Ishikawa (cell line): ENCODE results near the gene SV2B.

Source experiments
- CEBPB ChIP-seq: IDR thresholded peaks from 2 replicates; pipeline ENCODE4 v1.6.1; 2012
- CREB1 ChIP-seq: IDR thresholded peaks from 2 replicates; pipeline ENCODE4 v1.6.1; 2012; ENCODE audit warnings: low read depth
- EGR1 ChIP-seq: IDR thresholded peaks from 2 replicates; pipeline ENCODE4 v1.6.1; 2012
- EP300 ChIP-seq: IDR thresholded peaks from 2 replicates; pipeline ENCODE4 v1.6.1; 2012; ENCODE audit warnings: borderline replicate concordance
- FOXM1 ChIP-seq: IDR thresholded peaks from 2 replicates; pipeline ENCODE4 v1.6.1; 2012; ENCODE audit warnings: low read depth, borderline replicate concordance
- NFIC ChIP-seq: IDR thresholded peaks from 2 replicates; pipeline ENCODE4 v1.6.1; 2012
- RAD21 ChIP-seq: IDR thresholded peaks from 2 replicates; pipeline ENCODE4 v1.6.1; 2012; ENCODE audit warnings: low read depth
- TAF1 ChIP-seq: IDR thresholded peaks from 2 replicates; pipeline ENCODE4 v1.6.1; 2012; ENCODE audit warnings: low read depth, mild to moderate bottlenecking
- TCF12 ChIP-seq: IDR thresholded peaks from 2 replicates; pipeline ENCODE4 v1.6.1; 2012; ENCODE audit warnings: low read depth
- TEAD4 ChIP-seq: IDR thresholded peaks from 2 replicates; pipeline ENCODE4 v1.6.1; 2012
- YY1 ChIP-seq: IDR thresholded peaks from 2 replicates; pipeline ENCODE4 v1.6.1; 2012; ENCODE audit warnings: low read depth
- ZBTB7A ChIP-seq: IDR thresholded peaks from 2 replicates; pipeline ENCODE4 v1.6.1; 2012; ENCODE audit warnings: low read depth
- TF ChIP-seq, protein P1 (sequence below): IDR thresholded peaks from 2 replicates; pipeline ENCODE4 v1.6.1; 2012
- TF ChIP-seq, protein P2 (sequence below): IDR thresholded peaks from 2 replicates; pipeline ENCODE4 v1.6.1; 2012; ENCODE audit warnings: low read depth, mild to moderate bottlenecking
- TF ChIP-seq, protein P3 (sequence below): IDR thresholded peaks from 2 replicates; pipeline ENCODE4 v1.6.1; 2012

The SV2B gene

DNA sequence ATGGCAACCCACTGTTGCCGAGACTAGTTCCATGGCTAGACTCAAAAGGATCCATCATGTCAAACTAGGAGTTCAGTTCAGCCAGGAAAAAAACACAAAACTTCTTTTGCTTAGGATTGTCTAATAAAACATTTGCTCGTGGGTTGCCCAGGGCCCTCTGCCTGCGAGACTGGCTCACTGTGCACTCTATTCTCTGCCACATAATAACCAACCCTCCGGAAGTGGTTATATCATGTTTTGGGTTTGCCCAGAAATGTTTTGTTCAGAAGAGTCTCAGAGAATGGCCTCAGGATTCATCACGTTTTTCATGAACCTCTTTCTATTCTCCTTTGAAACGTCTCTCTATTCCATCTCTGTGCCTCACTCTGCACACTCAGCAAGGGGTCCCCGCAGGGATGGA, 216.1 kb downstream of the SV2B start:
- TF ChIP-seq TEAD4 (no peak), NFIC (no peak), EP300 (no peak), FOXM1 (no peak), EGR1 (no peak), YY1 (no peak), ZBTB7A (no peak), TAF1 (no peak)

DNA sequence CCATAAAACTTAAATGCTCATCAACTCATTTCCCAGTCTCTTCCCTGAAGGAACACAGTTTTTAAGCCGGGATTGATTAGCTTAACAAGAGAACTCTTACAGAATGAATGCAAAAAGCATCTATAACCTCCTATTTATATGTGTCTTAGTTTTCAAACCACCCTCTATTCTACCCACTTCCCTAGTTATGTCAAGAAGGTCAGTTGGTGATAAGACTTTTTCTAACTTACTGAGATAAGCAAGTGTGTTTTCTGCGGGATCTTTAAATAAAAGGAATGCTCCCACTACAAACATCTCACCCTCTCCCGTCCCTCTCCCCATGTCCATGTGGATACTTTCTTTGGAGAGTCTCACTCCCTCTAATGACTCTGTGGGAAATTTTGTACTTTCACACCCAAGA, 218.5 kb downstream of the SV2B start:
- TF ChIP-seq, protein P1, sequence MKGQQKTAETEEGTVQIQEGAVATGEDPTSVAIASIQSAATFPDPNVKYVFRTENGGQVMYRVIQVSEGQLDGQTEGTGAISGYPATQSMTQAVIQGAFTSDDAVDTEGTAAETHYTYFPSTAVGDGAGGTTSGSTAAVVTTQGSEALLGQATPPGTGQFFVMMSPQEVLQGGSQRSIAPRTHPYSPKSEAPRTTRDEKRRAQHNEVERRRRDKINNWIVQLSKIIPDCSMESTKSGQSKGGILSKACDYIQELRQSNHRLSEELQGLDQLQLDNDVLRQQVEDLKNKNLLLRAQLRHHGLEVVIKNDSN = no peak
- TF ChIP-seq, protein P2, sequence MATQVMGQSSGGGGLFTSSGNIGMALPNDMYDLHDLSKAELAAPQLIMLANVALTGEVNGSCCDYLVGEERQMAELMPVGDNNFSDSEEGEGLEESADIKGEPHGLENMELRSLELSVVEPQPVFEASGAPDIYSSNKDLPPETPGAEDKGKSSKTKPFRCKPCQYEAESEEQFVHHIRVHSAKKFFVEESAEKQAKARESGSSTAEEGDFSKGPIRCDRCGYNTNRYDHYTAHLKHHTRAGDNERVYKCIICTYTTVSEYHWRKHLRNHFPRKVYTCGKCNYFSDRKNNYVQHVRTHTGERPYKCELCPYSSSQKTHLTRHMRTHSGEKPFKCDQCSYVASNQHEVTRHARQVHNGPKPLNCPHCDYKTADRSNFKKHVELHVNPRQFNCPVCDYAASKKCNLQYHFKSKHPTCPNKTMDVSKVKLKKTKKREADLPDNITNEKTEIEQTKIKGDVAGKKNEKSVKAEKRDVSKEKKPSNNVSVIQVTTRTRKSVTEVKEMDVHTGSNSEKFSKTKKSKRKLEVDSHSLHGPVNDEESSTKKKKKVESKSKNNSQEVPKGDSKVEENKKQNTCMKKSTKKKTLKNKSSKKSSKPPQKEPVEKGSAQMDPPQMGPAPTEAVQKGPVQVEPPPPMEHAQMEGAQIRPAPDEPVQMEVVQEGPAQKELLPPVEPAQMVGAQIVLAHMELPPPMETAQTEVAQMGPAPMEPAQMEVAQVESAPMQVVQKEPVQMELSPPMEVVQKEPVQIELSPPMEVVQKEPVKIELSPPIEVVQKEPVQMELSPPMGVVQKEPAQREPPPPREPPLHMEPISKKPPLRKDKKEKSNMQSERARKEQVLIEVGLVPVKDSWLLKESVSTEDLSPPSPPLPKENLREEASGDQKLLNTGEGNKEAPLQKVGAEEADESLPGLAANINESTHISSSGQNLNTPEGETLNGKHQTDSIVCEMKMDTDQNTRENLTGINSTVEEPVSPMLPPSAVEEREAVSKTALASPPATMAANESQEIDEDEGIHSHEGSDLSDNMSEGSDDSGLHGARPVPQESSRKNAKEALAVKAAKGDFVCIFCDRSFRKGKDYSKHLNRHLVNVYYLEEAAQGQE = no peak
- TF ChIP-seq FOXM1 = no peak
- no peak for TF ChIP-seq RAD21
- TF ChIP-seq EP300 = no peak
- no peak for TF ChIP-seq CREB1
- no peak for TF ChIP-seq EGR1
- TF ChIP-seq YY1 = no peak
- TF ChIP-seq TAF1 = no peak
- no peak for TF ChIP-seq CEBPB
- no peak for TF ChIP-seq ZBTB7A
- no peak for TF ChIP-seq TCF12
- TF ChIP-seq, protein P3, sequence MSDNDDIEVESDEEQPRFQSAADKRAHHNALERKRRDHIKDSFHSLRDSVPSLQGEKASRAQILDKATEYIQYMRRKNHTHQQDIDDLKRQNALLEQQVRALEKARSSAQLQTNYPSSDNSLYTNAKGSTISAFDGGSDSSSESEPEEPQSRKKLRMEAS = no peak
- TF ChIP-seq TEAD4 = no peak
- no peak for TF ChIP-seq NFIC

DNA sequence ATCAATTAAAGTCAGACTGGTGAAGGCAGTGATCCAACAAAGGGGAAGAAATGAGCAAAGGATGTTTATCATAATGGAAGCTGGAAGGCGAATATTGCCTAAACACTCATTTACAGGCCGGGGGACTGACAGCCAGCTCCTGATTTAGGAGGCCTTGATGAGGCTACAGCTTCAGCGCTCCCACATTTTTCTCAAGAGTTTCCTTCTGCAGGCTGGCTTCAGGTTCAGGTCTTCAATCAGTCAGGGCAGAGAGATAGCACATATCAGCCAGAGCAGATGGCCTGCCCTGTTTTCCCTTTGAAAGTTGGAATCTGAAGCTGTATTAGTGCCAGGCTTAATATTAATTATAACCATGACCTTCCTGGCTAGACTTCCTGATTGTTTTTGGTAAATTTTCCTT, 218.9 kb downstream of the SV2B start:
- TF ChIP-seq, protein P1 = no peak
- TF ChIP-seq NFIC = no peak
- TF ChIP-seq TEAD4 = no peak
- TF ChIP-seq ZBTB7A = no peak
- TF ChIP-seq CEBPB = no peak
- no peak for TF ChIP-seq FOXM1
- TF ChIP-seq CREB1 = no peak

DNA sequence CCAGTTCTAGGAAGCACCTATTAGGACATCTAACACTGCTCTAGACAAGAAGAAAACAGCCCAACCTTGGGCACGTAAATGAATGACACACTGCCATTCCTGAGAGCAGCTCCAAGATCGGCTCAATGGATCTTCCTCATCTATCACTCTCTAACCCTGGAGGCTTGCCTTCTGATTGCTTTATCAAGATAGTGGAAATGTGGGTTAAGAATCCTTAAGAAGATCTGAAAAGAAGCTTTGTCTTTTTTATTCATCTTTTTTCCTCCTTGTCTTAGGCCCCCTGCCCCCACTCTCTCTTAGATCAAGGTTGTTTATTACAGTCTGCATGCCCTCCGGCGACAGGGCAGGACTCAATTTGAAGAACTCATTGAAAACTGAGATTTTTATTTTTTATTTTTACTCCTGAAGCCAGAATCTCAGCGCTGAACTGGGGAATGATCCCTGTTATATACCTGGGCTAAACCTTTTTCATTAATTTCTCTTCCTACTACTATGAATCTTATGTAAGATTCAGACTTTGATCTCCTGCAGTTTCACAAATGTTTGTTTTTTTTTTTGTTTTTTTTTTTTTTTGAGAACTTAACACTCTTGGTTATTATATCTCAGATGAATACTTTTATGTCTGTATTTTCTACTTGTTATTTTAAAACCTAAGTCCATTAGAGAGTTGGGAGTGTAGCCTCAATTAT, 219.5 kb downstream of the SV2B start:
- TF ChIP-seq YY1 = no peak
- no peak for TF ChIP-seq FOXM1
- TF ChIP-seq RAD21 = no peak
- TF ChIP-seq EGR1 = no peak
- TF ChIP-seq, protein P3 = no peak
- TF ChIP-seq TAF1 = no peak
- no peak for TF ChIP-seq CEBPB
- no peak for TF ChIP-seq TEAD4
- no peak for TF ChIP-seq ZBTB7A
- no peak for TF ChIP-seq TCF12
- no peak for TF ChIP-seq CREB1
- TF ChIP-seq, protein P1 = no peak
- TF ChIP-seq, protein P2 = no peak
- no peak for TF ChIP-seq EP300
- no peak for TF ChIP-seq NFIC

DNA sequence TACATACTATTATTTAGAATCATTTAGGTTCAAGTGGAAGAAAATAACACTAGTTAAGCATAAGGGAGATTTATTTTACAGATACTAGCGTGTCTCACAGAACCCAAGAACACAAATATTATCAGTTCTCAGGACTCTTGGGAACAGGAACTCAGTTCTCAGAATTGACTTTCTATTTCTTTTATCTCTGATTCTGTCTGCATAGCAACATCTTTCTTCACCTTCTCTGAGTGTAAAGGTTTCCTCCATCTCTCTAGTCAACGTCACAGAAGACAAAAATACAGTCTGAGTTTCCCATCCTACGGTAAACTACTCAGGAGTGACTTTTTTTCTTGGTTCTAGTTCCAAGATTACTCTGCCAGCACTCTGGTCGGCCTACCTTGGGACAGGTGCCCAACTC, 220.0 kb downstream of the SV2B start:
- TF ChIP-seq TCF12 (no peak), EGR1 (no peak), TEAD4 (no peak), CREB1 (no peak), NFIC (no peak), CEBPB (no peak), YY1 (no peak), ZBTB7A (no peak), FOXM1 (no peak), TAF1 (no peak), EP300 (no peak), RAD21 (no peak)
- TF ChIP-seq, protein P1 = no peak
- TF ChIP-seq, protein P2 = no peak
- TF ChIP-seq, protein P3 = no peak
